ENCODE data around the gene UQCRC1.

Gene UQCRC1

GRCh38 chr3:48597408-48597800, 12.0 kb downstream of the UQCRC1 start:
- Histone ChIP-seq H3K27ac (ENCODE audit: low read depth, low read length, poor library complexity, severe bottlenecking) (no peak overlapping the region), H2AFZ (ENCODE audit: low read length) (no peak overlapping the region), H3K27me3 (ENCODE audit: insufficient read depth, low read length) (peaks cover 15% of the 10 kb centered on the region), H3K4me1 (ENCODE audit: insufficient read depth, low read length, severe bottlenecking) (no peaks in the 10 kb centered on the region), H3K36me3 (ENCODE audit: insufficient read depth, low read length) (peaks cover 50% of the 10 kb centered on the region), H3K4me3 (ENCODE audit: low read depth, low read length, poor library complexity, severe bottlenecking) (no peak overlapping the region), H3K9me3 (ENCODE audit: low read length) (no peaks in the 10 kb centered on the region), H3F3A (ENCODE audit: insufficient read depth, low read length) (no peaks in the 10 kb centered on the region), H3K79me2 (ENCODE audit: insufficient read depth, low read length) (no peaks in the 10 kb centered on the region), H3K9me2 (ENCODE audit: low read depth, low read length) (no peaks in the 10 kb centered on the region), H3K4me2 (ENCODE audit: low read length) (no peak overlapping the region), H3K9ac (ENCODE audit: low read length) (no peak overlapping the region), H4K20me1 (ENCODE audit: insufficient read depth, low read length) (no peaks in the 10 kb centered on the region)
- TF ChIP-seq EZH2 (IDR thresholded peaks at IDR 0.05; ENCODE audit: borderline replicate concordance, low read length) (no peak), CTCF (IDR thresholded peaks at IDR 0.05; ENCODE audit: low read length) (no peak)

- Histone ChIP-seq H3K9ac (ENCODE audit: low read length) (no peak overlapping the region), H3K79me2 (ENCODE audit: insufficient read depth, low read length) (no peaks in the 10 kb centered on the region), H3K9me3 (ENCODE audit: low read length) (no peaks in the 10 kb centered on the region), H4K20me1 (ENCODE audit: insufficient read depth, low read length) (no peaks in the 10 kb centered on the region), H3K4me3 (ENCODE audit: low read depth, low read length, poor library complexity, severe bottlenecking) (no peak overlapping the region), H3K36me3 (ENCODE audit: insufficient read depth, low read length) (peaks cover 46% of the 10 kb centered on the region), H2AFZ (ENCODE audit: low read length) (no peak overlapping the region), H3K4me1 (ENCODE audit: insufficient read depth, low read length, severe bottlenecking) (no peaks in the 10 kb centered on the region), H3K4me2 (ENCODE audit: low read length) (no peak overlapping the region), H3K27me3 (ENCODE audit: insufficient read depth, low read length) (peaks cover 15% of the 10 kb centered on the region), H3F3A (ENCODE audit: insufficient read depth, low read length) (no peaks in the 10 kb centered on the region), H3K9me2 (ENCODE audit: low read depth, low read length) (no peaks in the 10 kb centered on the region), H3K27ac (ENCODE audit: low read depth, low read length, poor library complexity, severe bottlenecking) (no peak overlapping the region)
- TF ChIP-seq CTCF (IDR thresholded peaks at IDR 0.05; ENCODE audit: low read length) (no peak), EZH2 (IDR thresholded peaks at IDR 0.05; ENCODE audit: borderline replicate concordance, low read length) (no peak)
Measured at GRCh38 chr3:48596676-48597407, 12.6 kb downstream of the UQCRC1 start.

- H3K9me2 ChIP-seq (ENCODE audit: low read depth, low read length), result no peaks in the 10 kb centered on the region
Measured at GRCh38 chr3:48596157-48596556, 13.3 kb downstream of the UQCRC1 start.

More at GRCh38 chr3:48596157-48596556, 13.3 kb downstream of the UQCRC1 start:
- Histone ChIP-seq H3K9me3 (ENCODE audit: low read length) (no peaks in the 10 kb centered on the region), H3K4me1 (ENCODE audit: insufficient read depth, low read length, severe bottlenecking) (no peaks in the 10 kb centered on the region), H3F3A (ENCODE audit: insufficient read depth, low read length) (no peaks in the 10 kb centered on the region), H3K4me3 (ENCODE audit: low read depth, low read length, poor library complexity, severe bottlenecking) (no peak overlapping the region), H3K79me2 (ENCODE audit: insufficient read depth, low read length) (no peaks in the 10 kb centered on the region), H3K27ac (ENCODE audit: low read depth, low read length, poor library complexity, severe bottlenecking) (no peak overlapping the region), H3K9ac (ENCODE audit: low read length) (no peak overlapping the region), H3K4me2 (ENCODE audit: low read length) (no peak overlapping the region), H2AFZ (ENCODE audit: low read length) (no peak overlapping the region), H4K20me1 (ENCODE audit: insufficient read depth, low read length) (no peaks in the 10 kb centered on the region), H3K36me3 (ENCODE audit: insufficient read depth, low read length) (peaks cover 39% of the 10 kb centered on the region), H3K27me3 (ENCODE audit: insufficient read depth, low read length) (peaks cover 22% of the 10 kb centered on the region)
- TF ChIP-seq EZH2 (IDR thresholded peaks at IDR 0.05; ENCODE audit: borderline replicate concordance, low read length), result no peak
- TF ChIP-seq CTCF (IDR thresholded peaks at IDR 0.05; ENCODE audit: low read length), result no peak
